NAMALWA (cell line): ENCODE data around the gene AEN.

Experiments
- DNase-seq: peaks from one replicate; pipeline ENCODE4 v3.0.0-alpha.2; 2015; ENCODE audit warnings: low spot score

AEN gene

DNA sequence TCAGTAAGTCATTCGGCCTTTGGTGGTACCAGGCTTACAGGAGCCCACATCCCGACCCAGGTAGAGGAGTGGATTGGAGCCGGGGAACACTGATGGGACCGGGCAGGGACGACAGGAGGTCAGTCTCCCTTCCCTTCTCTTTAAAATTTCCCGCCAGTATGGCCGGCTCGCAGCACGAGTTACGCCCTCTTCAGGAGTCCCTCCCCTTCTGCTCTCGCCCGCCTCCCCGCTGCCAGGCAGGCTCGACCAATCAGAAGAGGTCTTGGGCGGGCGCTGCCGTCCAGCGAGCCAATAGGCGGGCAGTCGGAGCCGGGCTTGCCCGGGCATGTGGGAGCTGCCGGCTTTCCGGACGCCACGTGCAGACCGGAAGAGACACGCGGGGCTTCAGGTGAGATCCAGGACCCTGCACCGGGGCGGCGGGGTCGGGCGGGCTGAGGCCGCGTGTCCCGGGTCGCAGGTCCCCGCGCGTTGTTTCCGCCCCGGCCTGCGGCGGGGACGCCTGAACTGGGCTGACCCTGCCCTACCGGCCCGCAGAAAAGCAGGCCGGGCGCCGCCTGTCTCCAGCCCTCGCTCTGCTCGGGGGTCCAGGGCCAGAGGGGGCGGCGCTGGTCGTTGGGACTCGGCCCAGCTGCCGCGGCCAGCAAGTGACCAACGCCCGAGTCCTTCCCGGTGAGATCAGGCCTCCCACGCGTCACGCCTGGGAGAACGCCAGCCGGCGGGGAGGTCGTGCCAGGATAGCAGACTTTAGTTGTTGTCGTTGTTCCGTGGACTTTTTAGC lies at the start of gene AEN:
Gene AEN, plus strand, starts transcription at position 346 of the 778 bp plus-strand sequence. CDS start 4,870 bp downstream, outside the sequence.
- DNase-seq, result peak; percentile 97

GRCh38 chr15:88571852-88572259 lies 49.3 kb upstream of the AEN start:
- no peak for DNase-seq

- no peak for DNase-seq
Observed at GRCh38 chr15:88574077-88574476, 47.1 kb upstream of the AEN start.

- DNase-seq, result no peak
Observed at GRCh38 chr15:88574655-88575054, 46.5 kb upstream of the AEN start.

GRCh38 chr15:88579322-88579721 lies 41.8 kb upstream of the AEN start:
- no peak for DNase-seq

DNA sequence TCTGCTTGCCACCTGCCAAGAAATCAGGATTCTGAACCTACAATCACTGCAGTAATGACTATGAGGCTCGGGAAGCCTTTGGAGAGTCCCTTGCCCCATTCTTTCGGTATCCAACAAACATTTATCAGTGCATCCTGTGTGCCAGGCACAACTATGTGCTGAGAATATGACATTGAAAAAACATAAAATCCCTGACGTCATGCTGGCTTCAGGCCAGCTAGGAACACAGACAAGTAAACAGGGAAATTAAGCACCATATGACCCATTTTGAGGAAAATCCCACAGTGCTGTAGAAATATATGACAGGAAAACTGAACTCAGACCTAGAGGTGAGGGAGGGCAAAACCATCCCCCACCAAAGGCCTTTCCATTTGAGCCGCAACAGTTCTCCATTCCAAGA lies 40.6 kb upstream of the AEN start:
- no peak for DNase-seq

GRCh38 chr15:88586401-88587162 lies 34.6 kb upstream of the AEN start:
- no peak for DNase-seq

- no peak for DNase-seq
Observed at GRCh38 chr15:88590759-88591158, 30.4 kb upstream of the AEN start.

DNA sequence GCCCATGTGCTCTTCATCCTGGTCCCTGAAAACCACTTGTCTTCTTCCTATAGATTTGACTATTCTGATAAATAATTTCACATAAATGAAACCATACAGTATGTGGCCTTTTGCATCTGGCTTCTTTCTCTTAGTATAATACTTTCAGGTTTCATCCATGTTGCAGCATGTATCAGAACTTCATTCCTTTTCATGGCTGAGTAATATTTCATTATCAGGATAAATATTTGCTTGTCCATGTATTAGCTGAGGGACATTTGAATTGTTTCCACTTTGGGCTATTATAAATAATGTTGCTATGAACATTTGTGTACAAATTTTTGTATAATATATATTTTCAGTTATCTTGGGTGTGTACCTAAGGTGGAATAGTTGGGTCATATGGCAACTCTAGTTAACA lies 29.8 kb upstream of the AEN start:
- DNase-seq, result no peak

DNA sequence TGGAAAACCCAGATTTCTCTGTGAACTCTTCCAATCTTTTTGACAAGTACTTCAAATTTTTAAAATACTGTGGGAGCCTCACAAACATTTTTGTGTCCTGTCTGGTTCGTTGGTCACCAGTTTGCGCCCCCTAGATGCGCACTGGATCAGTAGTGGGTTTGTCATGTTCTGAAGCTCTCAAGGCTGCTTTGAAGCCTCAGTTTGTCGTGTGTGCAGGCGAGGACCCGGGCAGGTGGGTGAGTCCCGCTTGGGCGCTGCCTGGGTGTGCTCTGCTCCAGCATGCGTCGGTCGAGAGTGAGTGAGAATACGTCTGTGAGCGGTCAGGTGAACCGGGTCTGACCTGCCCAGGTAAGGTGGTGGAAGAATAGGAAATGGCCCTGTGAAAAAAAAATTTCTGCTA lies 17.3 kb upstream of the AEN start:
- DNase-seq, result no peak

GRCh38 chr15:88604381-88605188 lies 16.6 kb upstream of the AEN start:
- DNase-seq, result no peak

DNA sequence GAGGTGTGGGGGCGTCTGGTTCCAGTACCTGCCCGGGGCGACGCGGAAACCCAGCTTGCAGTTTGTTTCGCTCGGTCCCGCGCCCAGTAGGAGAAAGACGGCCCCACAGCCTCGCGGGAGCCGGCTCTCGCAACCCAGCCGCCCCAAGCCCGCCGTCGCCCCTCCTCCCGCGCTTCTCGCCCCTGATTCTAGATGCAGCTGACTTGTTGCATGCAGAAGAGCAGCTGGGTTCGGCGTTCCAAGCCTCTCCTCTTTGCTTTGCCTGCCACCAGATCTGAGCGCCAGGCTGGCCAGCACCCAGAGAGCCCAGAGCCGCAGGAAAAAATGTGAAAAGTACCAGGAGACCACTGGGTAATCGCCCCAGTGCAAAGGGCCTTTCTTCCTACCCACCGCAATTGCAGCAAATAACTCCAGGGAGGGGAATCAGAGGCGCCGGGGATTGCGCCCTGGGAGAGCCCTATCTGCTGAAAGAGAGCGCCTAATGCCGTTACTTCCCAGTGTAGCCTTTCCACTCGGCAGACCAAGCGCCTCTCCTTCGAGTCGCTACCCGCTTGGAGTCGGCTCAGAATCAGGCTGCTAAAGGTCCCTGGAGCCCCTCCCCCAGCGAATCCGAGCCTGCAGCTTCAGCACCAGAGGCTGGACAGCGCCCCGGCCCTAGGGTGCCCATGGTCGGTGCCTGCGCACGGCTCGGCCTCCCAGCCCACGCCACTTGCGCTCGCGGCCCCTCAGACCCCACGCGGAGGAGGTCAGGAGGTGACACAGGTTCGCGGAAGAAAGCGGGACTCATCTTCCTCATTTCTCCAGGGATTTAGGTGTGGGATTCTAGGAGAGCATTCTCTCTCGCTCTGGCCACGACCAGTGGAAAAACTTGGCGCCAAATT lies 15.7 kb upstream of the AEN start:
- no peak for DNase-seq

DNA sequence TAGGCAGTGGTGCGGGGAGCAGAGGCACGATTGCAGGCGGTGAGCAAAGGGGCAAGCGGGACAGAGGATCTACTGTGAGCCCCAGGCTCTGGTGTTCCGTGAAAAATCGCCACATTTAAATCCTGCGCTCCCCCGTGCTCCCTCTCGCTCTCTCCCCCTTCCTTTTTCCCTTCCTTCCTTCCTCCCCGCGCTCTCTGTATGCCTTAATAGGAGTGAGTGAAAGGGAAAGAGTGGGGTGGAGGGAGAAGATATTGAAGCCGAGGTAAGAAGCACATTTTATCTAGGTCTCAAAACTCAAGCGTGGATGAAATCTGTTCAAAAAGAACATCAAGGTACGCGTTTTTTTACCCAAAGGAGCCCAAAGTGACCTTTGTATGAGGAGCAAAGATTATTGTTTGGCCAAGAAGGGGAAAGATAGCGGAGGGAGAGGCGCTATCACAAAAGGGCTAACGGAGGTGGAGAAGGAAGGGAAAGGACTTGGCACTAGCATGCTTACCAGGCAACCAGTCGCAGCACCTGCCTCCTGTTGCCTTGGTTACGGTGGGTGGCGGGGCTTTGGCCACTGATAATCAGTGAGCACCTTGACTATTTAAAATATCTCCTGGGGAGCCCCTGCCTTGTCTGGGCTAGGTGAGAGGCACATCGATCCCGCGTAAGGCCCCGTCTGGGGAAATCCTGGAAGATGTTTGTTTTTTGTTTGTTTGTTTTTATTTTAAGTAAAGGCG lies 14.9 kb upstream of the AEN start:
- DNase-seq, result no peak

DNA sequence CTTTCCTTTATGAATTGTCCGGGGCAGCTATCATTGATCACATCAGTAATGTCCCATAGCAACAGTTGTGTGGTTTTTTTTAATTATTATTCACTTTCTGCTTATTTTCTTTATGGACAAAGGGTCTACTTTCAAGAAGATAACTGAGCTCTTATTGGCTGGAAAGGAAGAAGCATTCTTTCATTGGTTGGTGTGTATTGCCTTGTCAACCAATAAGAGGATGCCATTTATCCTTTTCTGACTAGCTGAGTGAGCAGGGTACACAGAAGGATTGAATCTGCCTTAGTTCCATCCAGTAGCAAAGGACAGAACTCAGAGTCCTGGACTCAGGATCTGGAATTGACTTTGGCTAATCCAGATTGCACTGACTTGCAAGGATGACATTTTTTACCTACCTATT lies 13.2 kb upstream of the AEN start:
- DNase-seq, result no peak

DNA sequence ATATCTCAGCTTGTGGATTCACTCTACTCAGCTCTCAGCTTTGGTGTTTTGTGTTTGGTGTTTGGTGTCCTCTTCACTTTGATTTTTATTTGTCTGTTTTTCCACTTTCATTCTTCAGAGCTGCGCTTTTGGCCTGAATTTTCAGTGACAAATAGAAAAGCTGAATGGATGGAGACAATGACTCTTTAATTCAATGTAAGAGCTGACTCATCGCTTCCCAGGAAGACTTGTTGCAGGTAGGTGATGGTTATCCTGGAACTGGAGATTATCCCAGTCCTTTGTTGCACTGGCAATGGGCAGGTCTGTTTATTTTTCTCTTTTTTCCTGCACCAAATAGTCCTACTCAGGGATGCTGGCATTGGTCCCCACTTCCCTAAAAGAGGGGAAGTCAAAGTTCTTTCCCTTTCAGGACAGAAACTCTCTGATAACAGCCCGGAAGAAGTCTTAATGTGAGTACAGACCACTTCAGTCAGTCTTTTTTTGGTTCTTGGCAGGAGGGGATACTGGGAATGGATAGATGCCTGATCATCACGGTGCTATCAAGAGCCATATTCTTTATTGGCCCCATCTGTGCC lies 12.4 kb upstream of the AEN start:
- no peak for DNase-seq

GRCh38 chr15:88609344-88610090 lies 11.6 kb upstream of the AEN start:
- DNase-seq, result no peak

DNA sequence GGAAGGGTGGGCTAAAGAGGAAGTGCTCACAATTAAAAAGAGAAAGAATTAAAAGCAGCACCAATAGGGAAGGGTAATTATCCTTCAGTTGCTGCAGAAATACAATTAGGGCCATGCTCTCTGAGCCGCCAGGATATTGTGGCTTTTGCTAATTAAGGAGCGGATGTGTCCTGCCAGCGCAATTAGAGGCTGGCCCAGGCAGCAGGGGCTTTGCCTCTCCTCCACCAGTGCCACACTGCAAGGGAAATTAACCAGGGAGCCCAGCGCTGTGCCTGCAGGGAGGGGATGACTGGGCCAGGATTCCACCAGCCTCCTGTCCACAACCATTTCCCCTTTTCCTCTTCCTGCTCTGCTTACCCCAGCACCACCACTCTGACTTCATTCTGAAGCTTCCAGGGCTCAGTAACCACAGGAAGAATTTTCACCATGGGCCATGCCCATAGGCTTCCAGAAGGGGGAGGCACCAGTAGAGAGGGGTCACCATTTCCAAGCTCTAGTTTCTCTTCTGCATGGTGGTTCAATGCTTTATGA lies 10.4 kb upstream of the AEN start:
- DNase-seq, result peak; percentile 14

- no peak for DNase-seq
Observed at GRCh38 chr15:88612186-88612796, 8.8 kb upstream of the AEN start.
